ENCODE results near the gene CD247.

The CD247 gene

DNA sequence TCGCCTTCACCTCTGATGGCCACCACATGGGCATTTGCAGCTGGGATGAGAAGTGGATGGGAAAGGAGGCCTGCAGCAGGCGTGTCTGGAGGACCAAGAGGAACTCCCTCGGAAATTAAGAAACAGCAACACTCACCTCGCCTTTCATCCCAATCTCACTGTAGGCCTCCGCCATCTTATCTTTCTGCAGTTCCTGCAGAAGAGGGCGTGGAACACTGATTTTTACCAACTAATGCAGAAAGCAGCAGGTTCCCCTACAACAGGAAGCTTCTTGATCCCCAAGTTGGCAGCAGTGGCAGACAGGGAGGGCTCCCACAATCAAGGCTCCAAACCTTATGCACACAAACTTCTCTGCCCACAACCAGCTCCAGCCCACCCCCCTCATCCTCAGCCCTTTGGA is 84.4 kb downstream of the CD247 start:
- Mint-ChIP-seq H3K27ac (no peak overlapping the region), H3K4me3 (no peak overlapping the region), H3K27me3 (ENCODE audit: low read depth, poor library complexity) (peaks cover 26% of the 10 kb centered on the region), H3K36me3 (ENCODE audit: low read depth) (peaks cover 5% of the 10 kb centered on the region), H3K9me3 (peaks cover 13% of the 10 kb centered on the region), H3K4me1 (peaks cover 17% of the 10 kb centered on the region)
- no peak for DNase-seq
- TF ChIP-seq CTCF (IDR thresholded peaks at IDR 0.05): no peak

- no peak overlapping the region for H3K4me3 Mint-ChIP-seq
- H3K27ac Mint-ChIP-seq: no peak overlapping the region
- peaks cover 13% of the 10 kb centered on the region for H3K9me3 Mint-ChIP-seq
- H3K27me3 Mint-ChIP-seq (ENCODE audit: low read depth, poor library complexity): peaks cover 15% of the 10 kb centered on the region
- peaks cover 5% of the 10 kb centered on the region for H3K36me3 Mint-ChIP-seq (ENCODE audit: low read depth)
- no peak for TF ChIP-seq CTCF (IDR thresholded peaks at IDR 0.05)
- H3K4me1 Mint-ChIP-seq: peaks cover 17% of the 10 kb centered on the region
- no peak for DNase-seq
Measured at GRCh38 chr1:167432780-167433179, 85.5 kb downstream of the CD247 start.

DNA sequence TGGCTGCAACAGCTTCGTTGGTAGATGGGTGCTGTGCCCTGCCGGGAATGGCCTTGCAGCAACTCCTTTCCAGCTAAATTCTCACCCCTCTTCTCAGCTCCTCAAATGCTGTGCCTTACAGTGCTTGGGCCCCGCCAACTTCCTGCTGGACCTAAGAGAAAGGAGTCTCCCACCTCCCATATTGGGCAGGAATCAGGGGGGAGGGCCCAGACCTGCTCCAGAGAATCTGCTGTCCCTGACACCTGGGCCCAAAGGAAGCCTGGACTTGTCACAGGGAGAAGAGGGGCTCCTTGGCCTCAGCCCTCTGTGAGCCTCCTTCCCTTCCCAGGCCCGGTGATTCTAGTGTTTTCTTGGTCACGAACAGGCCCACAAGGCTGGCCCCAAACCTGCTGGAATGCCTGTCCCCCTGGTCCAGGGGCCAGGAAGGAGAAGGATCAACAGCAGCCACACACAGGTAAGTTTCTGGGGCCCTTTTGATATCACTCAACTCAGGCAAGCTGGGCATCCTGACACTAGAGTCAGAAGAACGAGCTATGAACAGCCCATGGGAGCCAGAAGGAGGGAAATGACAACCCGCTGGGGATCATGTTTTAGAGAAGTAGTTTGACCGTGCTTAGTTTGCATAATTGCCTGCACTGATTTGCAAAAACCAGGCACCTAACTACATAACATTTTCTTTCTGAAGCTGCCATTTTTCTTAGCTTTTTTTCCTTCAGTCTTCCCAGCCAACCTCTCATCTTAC is 86.2 kb downstream of the CD247 start:
- no peak overlapping the region for H3K4me3 Mint-ChIP-seq
- H3K36me3 Mint-ChIP-seq (ENCODE audit: low read depth): peaks cover 5% of the 10 kb centered on the region
- peaks cover 17% of the 10 kb centered on the region for H3K4me1 Mint-ChIP-seq
- H3K27me3 Mint-ChIP-seq (ENCODE audit: low read depth, poor library complexity): peaks cover 9% of the 10 kb centered on the region
- no peak for DNase-seq
- H3K9me3 Mint-ChIP-seq: peaks cover 13% of the 10 kb centered on the region
- no peak for TF ChIP-seq CTCF (IDR thresholded peaks at IDR 0.05)
- no peak overlapping the region for H3K27ac Mint-ChIP-seq

DNA sequence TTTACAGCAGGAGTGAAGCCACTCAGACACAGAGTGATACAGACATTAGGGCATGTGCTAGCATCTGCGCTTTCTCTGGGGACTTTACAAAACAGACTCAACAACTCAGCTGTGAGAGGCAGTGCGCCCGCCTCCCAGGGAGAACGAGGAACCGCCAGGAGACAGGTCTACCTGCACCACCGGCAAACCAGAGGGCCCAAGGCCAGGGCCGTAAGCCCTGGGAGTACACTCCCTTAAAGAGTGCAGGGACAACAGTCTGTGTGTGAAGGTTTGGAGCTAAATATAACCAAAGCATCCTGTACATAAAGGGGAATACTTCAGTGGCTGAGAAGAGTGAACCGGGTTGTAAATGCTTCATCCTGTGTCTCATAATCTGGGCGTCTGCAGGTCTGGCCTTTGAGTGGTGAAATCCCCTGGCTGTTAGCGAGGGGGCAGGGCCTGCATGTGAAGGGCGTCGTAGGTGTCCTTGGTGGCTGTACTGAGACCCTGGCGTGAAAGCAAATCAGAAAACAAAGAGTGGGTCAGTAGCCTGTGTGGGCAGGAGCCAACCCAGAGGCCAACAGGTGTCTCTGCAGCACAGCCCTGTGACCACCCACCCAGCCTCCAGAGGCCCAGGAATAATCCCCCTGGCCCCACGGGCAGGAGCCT is 86.9 kb downstream of the CD247 start:
- peaks cover 4% of the 10 kb centered on the region for H3K36me3 Mint-ChIP-seq (ENCODE audit: low read depth)
- H3K4me3 Mint-ChIP-seq: no peak overlapping the region
- peaks cover 17% of the 10 kb centered on the region for H3K4me1 Mint-ChIP-seq
- H3K27me3 Mint-ChIP-seq (ENCODE audit: low read depth, poor library complexity): peaks cover 7% of the 10 kb centered on the region
- peak overlapping the region; percentile 70 for H3K27ac Mint-ChIP-seq
- DNase-seq: no peak
- no peak for TF ChIP-seq CTCF (IDR thresholded peaks at IDR 0.05)
- H3K9me3 Mint-ChIP-seq: peaks cover 12% of the 10 kb centered on the region

- DNase-seq: no peak
- Mint-ChIP-seq H3K36me3 (ENCODE audit: low read depth) (no peaks in the 10 kb centered on the region), H3K4me1 (peaks cover 17% of the 10 kb centered on the region), H3K27me3 (ENCODE audit: low read depth, poor library complexity) (peaks cover 7% of the 10 kb centered on the region), H3K9me3 (peaks cover 6% of the 10 kb centered on the region), H3K27ac (peak overlapping the region; percentile 70), H3K4me3 (no peak overlapping the region)
- TF ChIP-seq CTCF (IDR thresholded peaks at IDR 0.05): no peak
Measured at GRCh38 chr1:167430849-167431242, 87.5 kb downstream of the CD247 start.

Data from nephron progenitor cell (in vitro differentiated cells).